Adrenal gland (tissue), 12 donors: ENCODE data around the gene GPSM3. TPM values are rescaled to one million over a fixed set of nuclear protein-coding genes. Genes with fewer than 3 reads are reported as not detected.
A peak's percentile ranks its signal among the peaks of the same experiment; 100 is the strongest.

Experiments
- DNase-seq, 7 donors: peaks; one replicate each; pipeline ENCODE4 v3.0.0-alpha.2; 2019 to 2020
- H3K27ac ChIP-seq, 5 donors: fragments of 200-600 bp; sonication (generic) in 4 of 5; 1 replicate in 3 of 5; 2 replicates in 2 of 5; pipeline versions ENCODE4 v1.5.1 to v1.8.0; 2016 to 2020; ENCODE audit warnings: mild to moderate bottlenecking in 1 of 5
- H3K27me3 ChIP-seq: fragments of 200-600 bp; 2 replicates; pipeline ENCODE4 v1.8.0; 2021
- H3K36me3 ChIP-seq, 2 donors: fragments of 200-600 bp; replicated peaks in 1 of 2; 1 replicate in 1 of 2; 2 replicates in 1 of 2; pipeline versions ENCODE4 v1.5.1 to v1.8.0; 2018 to 2022
- H3K4me1 ChIP-seq, 2 donors: fragments of 200-600 bp; replicated peaks in 1 of 2; 1 replicate in 1 of 2; 2 replicates in 1 of 2; pipeline versions ENCODE4 v1.5.1 to v1.8.0; 2018 to 2021
- H3K4me3 ChIP-seq, 4 donors: fragments of 200-600 bp; sonication (generic) in 3 of 4; one replicate each; pipeline ENCODE4 v1.5.1; 2016 to 2018
- H3K9me3 ChIP-seq, 3 donors: fragments of 200-600 bp; sonication (generic) in 1 of 3; replicated peaks in 1 of 3; 1 replicate in 2 of 3; 2 replicates in 1 of 3; pipeline versions ENCODE4 v1.5.1 to v1.8.0; 2016 to 2021
- POLR2A ChIP-seq, 2 donors: fragments of 450-650 bp; IDR thresholded peaks; one replicate each; pipeline ENCODE4 v1.6.1; 2017; ENCODE audit warnings: antibody characterized with exemption in 2 of 2, mild to moderate bottlenecking in 2 of 2, moderate library complexity in 1 of 2
- WGBS, 4 donors: extraction: QIAGEN DNeasy Blood & Tissue Kit in 2 of 4; methylation state at CpG; one replicate each; pipeline versions ENCODE4 v1.1.5 to v1.1.7; 2013 to 2017; 5-methylcytosine and 5-hydroxymethylcytosine counted together
- intact Hi-C, 2 donors: fragments of 100-400 bp; cut with DNase I; formaldehyde crosslinking; loops; one replicate each; pipeline versions ENCODE4 v1.14.1 to v1.15.0; 2022 to 2023
- polyA plus RNA-seq, 3 donors: library from polyadenylated mRNA; stranded (reverse); fragments of 200-250 nt in 2 of 3; fragments of 350-450 nt in 1 of 3; fragmentation: Illumina TruSeq in 1 of 3; extraction: RNeasy Lipid Tissue Mini Kit (QIAGEN cat#74804) in 1 of 3; gene quantifications; one replicate each; pipeline ENCODE4 v1.2.3, GENCODE V29; 2013 to 2014
- total RNA-seq, 9 donors: library from RNA; depleted of rRNA in 4 of 9; stranded (reverse); fragments of >200 nt in 4 of 9; fragments of 120-200 nt in 1 of 9; fragmentation: NEBNext Ultra II Directional in 1 of 9; extraction: Animal tissue kit (Norgen Biotek cat#: 25700) in 1 of 9; gene quantifications; one replicate each; pipeline versions ENCODE4 v1.1.0 to v1.2.4, GENCODE V29; 2013 to 2023
- TF ChIP-seq, protein P1 (sequence below), 6 experiments: fragments of 450-650 bp in 4 of 6; fragments of 200-600 bp in 2 of 6; sonication (generic) in 1 of 6; IDR thresholded peaks; 1 replicate in 5 of 6; 2 replicates in 1 of 6; pipeline versions ENCODE4 v1.5.1 to v1.8.0; 2016 to 2021; ENCODE audit warnings: antibody characterized with exemption in 6 of 6, mild to moderate bottlenecking in 2 of 6, moderate library complexity in 1 of 6
- donor health status: healthy with polysubstance abuse.
- donor health status: Bipolar disorder and iron deficiency.
- donor health status: DM: yes; HTN: yes; CAD: no.
- donor health status: DM: no; HTN: no; CAD: no.
- donor health status: DM: no; HTN: no; CAD: no.
- donor health status: DM: yes; HTN: yes; CAD: no.

GPSM3 gene
- total and polyA plus RNA-seq, 12 donors: 3.8 to 40.3 (median 17.6) TPM

DNA sequence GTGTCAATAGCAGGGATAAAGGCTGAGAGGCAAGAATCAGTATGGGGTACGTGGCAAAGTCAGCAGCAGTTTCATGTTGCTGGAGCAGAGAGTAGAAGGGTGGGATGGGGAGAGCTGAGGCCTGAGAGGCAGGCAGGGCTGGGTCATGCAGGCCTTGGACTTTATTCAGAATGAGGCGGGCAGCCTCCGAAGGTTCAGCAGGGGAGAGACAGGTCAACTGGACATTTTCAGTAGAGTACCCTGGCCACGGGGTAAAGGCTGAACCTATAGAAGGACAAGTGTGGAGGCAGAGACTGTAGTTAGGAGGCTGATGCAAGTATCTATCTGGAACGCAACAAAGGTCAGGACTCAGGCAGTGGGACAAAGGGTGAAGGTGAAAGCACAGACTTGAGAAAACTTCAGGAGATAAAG is 17.8 kb upstream of the GPSM3 start:
- WGBS, 4 donors: 81 to 85% (median 82%) methylated on average over 5 of the region's 5 CpGs
- H3K27ac ChIP-seq: no peak overlapping the region
- no peak for TF ChIP-seq POLR2A (IDR thresholded peaks at IDR 0.05)
- TF ChIP-seq, protein P1, sequence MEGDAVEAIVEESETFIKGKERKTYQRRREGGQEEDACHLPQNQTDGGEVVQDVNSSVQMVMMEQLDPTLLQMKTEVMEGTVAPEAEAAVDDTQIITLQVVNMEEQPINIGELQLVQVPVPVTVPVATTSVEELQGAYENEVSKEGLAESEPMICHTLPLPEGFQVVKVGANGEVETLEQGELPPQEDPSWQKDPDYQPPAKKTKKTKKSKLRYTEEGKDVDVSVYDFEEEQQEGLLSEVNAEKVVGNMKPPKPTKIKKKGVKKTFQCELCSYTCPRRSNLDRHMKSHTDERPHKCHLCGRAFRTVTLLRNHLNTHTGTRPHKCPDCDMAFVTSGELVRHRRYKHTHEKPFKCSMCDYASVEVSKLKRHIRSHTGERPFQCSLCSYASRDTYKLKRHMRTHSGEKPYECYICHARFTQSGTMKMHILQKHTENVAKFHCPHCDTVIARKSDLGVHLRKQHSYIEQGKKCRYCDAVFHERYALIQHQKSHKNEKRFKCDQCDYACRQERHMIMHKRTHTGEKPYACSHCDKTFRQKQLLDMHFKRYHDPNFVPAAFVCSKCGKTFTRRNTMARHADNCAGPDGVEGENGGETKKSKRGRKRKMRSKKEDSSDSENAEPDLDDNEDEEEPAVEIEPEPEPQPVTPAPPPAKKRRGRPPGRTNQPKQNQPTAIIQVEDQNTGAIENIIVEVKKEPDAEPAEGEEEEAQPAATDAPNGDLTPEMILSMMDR (IDR thresholded peaks at IDR 0.05): no peak
- intact Hi-C loops: no loop called here
- no peaks in the 10 kb centered on the region for H3K4me1 ChIP-seq
- H3K27me3 ChIP-seq: no peaks in the 10 kb centered on the region
- no peaks in the 10 kb centered on the region for H3K36me3 ChIP-seq
- no peak overlapping the region for H3K4me3 ChIP-seq
- DNase-seq: no peak
- no peaks in the 10 kb centered on the region for H3K9me3 ChIP-seq

DNA sequence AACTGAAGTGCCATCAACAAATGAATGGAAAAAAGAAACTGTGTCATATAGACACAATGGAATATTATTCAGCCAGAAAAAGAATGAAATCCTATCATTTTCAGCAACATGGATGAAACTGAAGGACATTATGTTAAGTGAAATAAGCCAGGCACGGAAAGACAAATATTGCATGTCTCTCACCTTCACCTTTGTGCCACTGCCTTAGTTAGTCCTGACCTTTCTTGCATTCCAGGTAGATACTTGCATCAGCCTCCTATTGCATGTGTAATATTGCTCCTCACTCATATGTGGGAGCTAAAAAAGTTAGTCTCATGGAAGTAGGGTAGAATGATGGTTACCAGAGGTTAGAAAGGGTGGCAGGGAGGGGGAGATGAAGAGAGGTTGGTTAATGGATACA is 16.6 kb upstream of the GPSM3 start:
- no peaks in the 10 kb centered on the region for H3K4me1 ChIP-seq
- no peak overlapping the region for H3K4me3 ChIP-seq
- no peaks in the 10 kb centered on the region for H3K36me3 ChIP-seq
- 59 to 70% (median 64%) methylated on average over 1 of the region's 1 CpG for WGBS, 4 donors
- no peak for DNase-seq
- intact Hi-C loops: loop anchor here in 1 of 2 donors (10.0 kb wide), 1 partner anchor 1034 kb away; the partner anchor contains the start of gene POU5F1
- no peaks in the 10 kb centered on the region for H3K27me3 ChIP-seq
- no peak overlapping the region for H3K27ac ChIP-seq
- TF ChIP-seq POLR2A (IDR thresholded peaks at IDR 0.05): no peak
- TF ChIP-seq, protein P1 (IDR thresholded peaks at IDR 0.05): no peak
- H3K9me3 ChIP-seq: no peaks in the 10 kb centered on the region

DNA sequence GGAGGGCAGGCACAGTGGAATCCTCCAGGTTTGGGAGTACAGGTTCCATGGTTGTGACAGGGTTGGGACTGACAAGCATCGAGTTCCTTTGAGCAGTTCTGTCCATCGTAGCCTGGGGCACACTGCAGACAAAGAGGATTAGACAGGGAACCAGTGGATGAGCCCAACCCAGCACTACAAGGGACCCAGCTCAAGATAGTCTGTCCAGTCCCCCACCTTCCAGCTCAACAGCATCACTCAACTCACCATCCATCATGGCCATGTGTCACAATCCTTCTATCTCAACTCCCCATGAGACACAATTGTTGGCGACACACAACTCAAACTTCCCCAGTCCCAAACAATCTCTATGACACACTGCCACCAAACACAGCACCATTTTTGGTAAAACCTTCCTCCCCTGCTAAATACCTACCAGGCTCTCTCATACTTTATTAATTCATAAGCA is 11.8 kb upstream of the GPSM3 start:
- H3K27me3 ChIP-seq: no peaks in the 10 kb centered on the region
- TF ChIP-seq, protein P1 (IDR thresholded peaks at IDR 0.05): no peak
- no peak for TF ChIP-seq POLR2A (IDR thresholded peaks at IDR 0.05)
- no peak overlapping the region for H3K4me3 ChIP-seq
- H3K27ac ChIP-seq: no peak overlapping the region
- H3K9me3 ChIP-seq: no peaks in the 10 kb centered on the region
- WGBS, 4 donors: 70 to 89% (median 88%) methylated on average over 1 to 3 of the region's 3 CpGs
- DNase-seq: no peak
- H3K4me1 ChIP-seq: no peaks in the 10 kb centered on the region
- intact Hi-C loops: loop anchor here in 1 of 2 donors (10.0 kb wide), 1 partner anchor 1029 kb away; the partner anchor contains the start of gene POU5F1
- H3K36me3 ChIP-seq: no peaks in the 10 kb centered on the region

DNA sequence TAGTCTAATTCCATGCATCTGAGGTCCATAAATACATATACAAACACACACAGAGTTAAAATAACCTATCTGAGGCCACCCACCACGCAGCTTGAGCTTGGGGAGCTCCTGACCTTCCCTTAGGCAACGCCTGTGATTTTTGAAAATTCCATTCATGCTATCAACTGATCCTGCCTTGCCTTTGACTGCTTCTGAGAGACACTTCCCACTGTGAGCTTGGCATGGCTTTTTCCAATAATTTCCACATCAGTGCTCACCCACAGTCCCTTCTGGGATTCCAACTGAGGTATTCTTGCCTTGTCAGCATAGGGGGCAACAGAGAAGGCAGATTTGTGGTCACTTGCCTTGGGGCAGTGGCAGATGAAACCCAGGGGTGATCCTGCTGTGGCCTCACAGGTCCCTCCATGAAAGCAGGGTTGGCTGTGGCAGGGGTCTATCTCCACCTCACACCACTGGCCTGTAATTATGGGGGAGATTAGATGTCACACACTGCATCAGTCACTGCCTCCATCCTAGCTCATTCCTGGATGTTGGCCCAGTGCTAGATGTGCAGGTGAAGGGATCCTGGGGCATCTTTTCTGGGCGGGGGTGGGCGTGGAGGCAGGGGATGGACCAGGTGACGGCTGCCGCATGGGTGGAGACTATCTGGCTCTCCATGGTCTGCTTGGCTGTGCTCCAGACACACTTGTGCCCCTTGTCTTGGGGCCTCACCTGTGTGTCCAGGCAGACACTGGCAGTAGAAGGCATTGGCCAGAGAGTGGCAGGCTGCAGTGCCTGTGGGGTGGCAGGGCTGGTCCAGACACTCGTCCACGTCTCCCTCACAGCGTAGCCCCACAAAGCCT is 11.2 kb upstream of the GPSM3 start:
- DNase-seq: no peak
- H3K27ac ChIP-seq: peak overlapping the region in 1 of 5 donors; percentile 22
- intact Hi-C loops: loop anchor here in 1 of 2 donors (10.0 kb wide), 1 partner anchor 1029 kb away; the partner anchor contains the start of gene POU5F1
- TF ChIP-seq POLR2A (IDR thresholded peaks at IDR 0.05): no peak
- TF ChIP-seq, protein P1 (IDR thresholded peaks at IDR 0.05): no peak
- 54 to 75% (median 71%) methylated on average over 7 to 9 of the region's 9 CpGs for WGBS, 4 donors
- H3K4me3 ChIP-seq: no peak overlapping the region
- no peaks in the 10 kb centered on the region for H3K36me3 ChIP-seq
- H3K9me3 ChIP-seq: no peaks in the 10 kb centered on the region
- H3K4me1 ChIP-seq: no peaks in the 10 kb centered on the region
- H3K27me3 ChIP-seq: no peaks in the 10 kb centered on the region
